ENCODE results near the gene TRIM43.
"Not testable (repeated sequence)": the region's sequence is repeated elsewhere in the genome, so short reads cannot be mapped to it uniquely, and the experiment has no call there.

DNA sequence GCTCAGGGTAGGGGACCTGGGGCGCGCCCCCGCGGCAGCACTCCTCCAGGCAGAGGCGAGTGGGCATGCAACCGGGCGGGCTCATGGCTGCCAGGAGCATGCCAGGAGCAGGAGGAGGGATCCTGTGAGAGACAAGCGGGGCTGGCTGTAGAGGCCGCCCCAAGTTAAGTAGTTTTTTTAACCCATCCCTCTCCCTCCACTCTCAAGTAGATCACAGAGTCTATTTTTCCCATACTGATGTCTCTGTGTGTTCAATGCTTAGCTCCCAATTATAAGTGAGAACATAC lies 49.4 kb downstream of the TRIM43 start:
- TF ChIP-seq, protein P1, sequence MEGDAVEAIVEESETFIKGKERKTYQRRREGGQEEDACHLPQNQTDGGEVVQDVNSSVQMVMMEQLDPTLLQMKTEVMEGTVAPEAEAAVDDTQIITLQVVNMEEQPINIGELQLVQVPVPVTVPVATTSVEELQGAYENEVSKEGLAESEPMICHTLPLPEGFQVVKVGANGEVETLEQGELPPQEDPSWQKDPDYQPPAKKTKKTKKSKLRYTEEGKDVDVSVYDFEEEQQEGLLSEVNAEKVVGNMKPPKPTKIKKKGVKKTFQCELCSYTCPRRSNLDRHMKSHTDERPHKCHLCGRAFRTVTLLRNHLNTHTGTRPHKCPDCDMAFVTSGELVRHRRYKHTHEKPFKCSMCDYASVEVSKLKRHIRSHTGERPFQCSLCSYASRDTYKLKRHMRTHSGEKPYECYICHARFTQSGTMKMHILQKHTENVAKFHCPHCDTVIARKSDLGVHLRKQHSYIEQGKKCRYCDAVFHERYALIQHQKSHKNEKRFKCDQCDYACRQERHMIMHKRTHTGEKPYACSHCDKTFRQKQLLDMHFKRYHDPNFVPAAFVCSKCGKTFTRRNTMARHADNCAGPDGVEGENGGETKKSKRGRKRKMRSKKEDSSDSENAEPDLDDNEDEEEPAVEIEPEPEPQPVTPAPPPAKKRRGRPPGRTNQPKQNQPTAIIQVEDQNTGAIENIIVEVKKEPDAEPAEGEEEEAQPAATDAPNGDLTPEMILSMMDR (conservative IDR thresholded peaks at IDR 0.05; ENCODE audit: low read length), result not testable (repeated sequence)
- not testable (repeated sequence) for TF ChIP-seq EZH2phosphoT487 (IDR thresholded peaks at IDR 0.05; ENCODE audit: borderline replicate concordance, low read depth, low read length)
